ENCODE data around the gene MPZL2. TPM values are rescaled to one million over a fixed set of nuclear protein-coding genes. Genes with fewer than 3 reads are reported as not detected.

MPZL2 gene
- total RNA-seq, 1 donor = not detected

GRCh38 chr11:118277312-118277711 is 13.2 kb upstream of the MPZL2 start:
- TF ChIP-seq CTCF (IDR thresholded peaks at IDR 0.05; ENCODE audit: extremely low read depth, low read depth, low read length) = no peak
- Histone ChIP-seq H4K20me1 (ENCODE audit: insufficient read depth, low read length) (no peaks in the 10 kb centered on the region), H3K27me3 (ENCODE audit: insufficient read depth, low read length) (peaks cover 3% of the 10 kb centered on the region), H2AFZ (ENCODE audit: low read length) (no peak overlapping the region), H3K36me3 (ENCODE audit: insufficient read depth, low read length) (no peaks in the 10 kb centered on the region), H3K9me3 (ENCODE audit: low read depth, low read length) (no peaks in the 10 kb centered on the region), H3K4me2 (ENCODE audit: insufficient read depth, low read length) (no peak overlapping the region), H3K27ac (ENCODE audit: low read depth, low read length) (no peak overlapping the region), H3K4me3 (ENCODE audit: insufficient read depth, low read length) (no peak overlapping the region), H3K79me2 (ENCODE audit: insufficient read depth, low read length) (no peaks in the 10 kb centered on the region), H3K4me1 (ENCODE audit: insufficient read depth, low read length) (no peaks in the 10 kb centered on the region)
- no peak for DNase-seq (ENCODE audit: insufficient read length, low spot score, missing footprints)

- H3K79me2 ChIP-seq (ENCODE audit: insufficient read depth, low read length) = no peaks in the 10 kb centered on the region
- TF ChIP-seq CTCF (IDR thresholded peaks at IDR 0.05; ENCODE audit: extremely low read depth, low read depth, low read length) = no peak
- no peaks in the 10 kb centered on the region for H4K20me1 ChIP-seq (ENCODE audit: insufficient read depth, low read length)
- H3K36me3 ChIP-seq (ENCODE audit: insufficient read depth, low read length) = no peaks in the 10 kb centered on the region
- DNase-seq (ENCODE audit: insufficient read length, low spot score, missing footprints) = no peak
- H3K4me3 ChIP-seq (ENCODE audit: insufficient read depth, low read length) = no peak overlapping the region
- H3K4me2 ChIP-seq (ENCODE audit: insufficient read depth, low read length) = no peak overlapping the region
- no peak overlapping the region for H3K27ac ChIP-seq (ENCODE audit: low read depth, low read length)
- no peak overlapping the region for H2AFZ ChIP-seq (ENCODE audit: low read length)
- peaks cover 3% of the 10 kb centered on the region for H3K27me3 ChIP-seq (ENCODE audit: insufficient read depth, low read length)
- no peaks in the 10 kb centered on the region for H3K9me3 ChIP-seq (ENCODE audit: low read depth, low read length)
- no peaks in the 10 kb centered on the region for H3K4me1 ChIP-seq (ENCODE audit: insufficient read depth, low read length)
Observed at GRCh38 chr11:118276422-118276821, 12.3 kb upstream of the MPZL2 start.

GRCh38 chr11:118275176-118275575 is 11.1 kb upstream of the MPZL2 start:
- no peaks in the 10 kb centered on the region for H4K20me1 ChIP-seq (ENCODE audit: insufficient read depth, low read length)
- no peaks in the 10 kb centered on the region for H3K79me2 ChIP-seq (ENCODE audit: insufficient read depth, low read length)
- H3K4me2 ChIP-seq (ENCODE audit: insufficient read depth, low read length) = no peak overlapping the region
- no peak for TF ChIP-seq CTCF (IDR thresholded peaks at IDR 0.05; ENCODE audit: extremely low read depth, low read depth, low read length)
- no peaks in the 10 kb centered on the region for H3K36me3 ChIP-seq (ENCODE audit: insufficient read depth, low read length)
- H3K27me3 ChIP-seq (ENCODE audit: insufficient read depth, low read length) = peaks cover 3% of the 10 kb centered on the region
- H3K27ac ChIP-seq (ENCODE audit: low read depth, low read length) = no peak overlapping the region
- DNase-seq (ENCODE audit: insufficient read length, low spot score, missing footprints) = no peak
- H3K9me3 ChIP-seq (ENCODE audit: low read depth, low read length) = no peaks in the 10 kb centered on the region
- H3K4me1 ChIP-seq (ENCODE audit: insufficient read depth, low read length) = no peaks in the 10 kb centered on the region
- no peak overlapping the region for H2AFZ ChIP-seq (ENCODE audit: low read length)
- H3K4me3 ChIP-seq (ENCODE audit: insufficient read depth, low read length) = no peak overlapping the region

GRCh38 chr11:118274186-118274585 is 10.1 kb upstream of the MPZL2 start:
- no peaks in the 10 kb centered on the region for H3K36me3 ChIP-seq (ENCODE audit: insufficient read depth, low read length)
- no peaks in the 10 kb centered on the region for H3K4me1 ChIP-seq (ENCODE audit: insufficient read depth, low read length)
- TF ChIP-seq CTCF (IDR thresholded peaks at IDR 0.05; ENCODE audit: extremely low read depth, low read depth, low read length) = no peak
- no peaks in the 10 kb centered on the region for H3K79me2 ChIP-seq (ENCODE audit: insufficient read depth, low read length)
- no peaks in the 10 kb centered on the region for H3K9me3 ChIP-seq (ENCODE audit: low read depth, low read length)
- no peak overlapping the region for H3K4me3 ChIP-seq (ENCODE audit: insufficient read depth, low read length)
- no peak overlapping the region for H2AFZ ChIP-seq (ENCODE audit: low read length)
- peaks cover 3% of the 10 kb centered on the region for H3K27me3 ChIP-seq (ENCODE audit: insufficient read depth, low read length)
- H4K20me1 ChIP-seq (ENCODE audit: insufficient read depth, low read length) = no peaks in the 10 kb centered on the region
- H3K27ac ChIP-seq (ENCODE audit: low read depth, low read length) = no peak overlapping the region
- no peak overlapping the region for H3K4me2 ChIP-seq (ENCODE audit: insufficient read depth, low read length)
- no peak for DNase-seq (ENCODE audit: insufficient read length, low spot score, missing footprints)

Measured in osteoblast (primary cell).